Muscle of leg (tissue), 9 donors: Measurements from ENCODE around the gene TERT. TPM values are rescaled to one million over a fixed set of nuclear protein-coding genes. Genes with fewer than 3 reads are reported as not detected.

Source experiments
- polyA plus RNA-seq, 8 donors: library from polyadenylated mRNA; unstranded; fragments of 120-200 nt; gene quantifications; one replicate each; pipeline versions ENCODE4 v1.2.1 to v1.2.3, GENCODE V29; 2013; ENCODE audit warnings: inconsistent platforms in 1 of 8, low replicate concordance in 1 of 8; ENCODE audit not compliant: insufficient read length in 8 of 8, insufficient read depth in 1 of 8
- total RNA-seq: library from RNA; stranded (reverse); fragments of 120-200 nt; gene quantifications from one replicate; pipeline ENCODE4 v1.2.4, GENCODE V29; 2013

Gene TERT
- total and polyA plus RNA-seq, 9 donors, result 0.05 to 0.23 (median 0.15) TPM; not detected in 5

Other genes with a start within 250 kb of the TERT start
- gene SLC12A7, start 183.0 kb downstream of the TERT start, total RNA-seq, result 5.5 TPM
- 10 to 100 TPM in 6 of 8 donors, 1 to 10 TPM in 2; 7.0 to 12.5 (median 10.9) TPM for gene SLC12A7, start 183.0 kb downstream of the TERT start, polyA plus RNA-seq
- gene SLC6A19, start 93.5 kb downstream of the TERT start, total RNA-seq, result not detected
- gene SLC6A19, start 93.5 kb downstream of the TERT start, polyA plus RNA-seq, result 1 to 10 TPM in 2 of 8 donors, under 1 TPM in 3, not detected in 3; 0.03 to 9.9 (median 0.11) TPM
- gene SLC6A18, start 69.7 kb downstream of the TERT start, total RNA-seq, result not detected
- gene SLC6A18, start 69.7 kb downstream of the TERT start, polyA plus RNA-seq, result not detected
- 58.4 TPM for gene CLPTM1L, start 50.0 kb upstream of the TERT start, total RNA-seq
- gene CLPTM1L, start 50.0 kb upstream of the TERT start, polyA plus RNA-seq, result 10 to 100 TPM; 49.1 to 73.6 (median 60.4) TPM
- not detected for gene SLC6A3, start 150.4 kb upstream of the TERT start, total RNA-seq
- under 1 TPM in 3 of 8 donors, not detected in 5; 0.11 to 0.23 (median 0.12) TPM for gene SLC6A3, start 150.4 kb upstream of the TERT start, polyA plus RNA-seq
- gene LPCAT1, start 228.9 kb upstream of the TERT start, total RNA-seq, result 23.6 TPM
- 10 to 100 TPM; 28.2 to 47.6 (median 34.6) TPM for gene LPCAT1, start 228.9 kb upstream of the TERT start, polyA plus RNA-seq